HG03571 (cell line): ENCODE measurements around the gene TBX18.

Source experiments
- ATAC-seq: cut with Tn5 transposase; IDR thresholded peaks from one replicate; pipeline ENCODE4 v1.9.1; 2021; ENCODE audit not compliant: unreplicated experiment

TBX18 gene

DNA sequence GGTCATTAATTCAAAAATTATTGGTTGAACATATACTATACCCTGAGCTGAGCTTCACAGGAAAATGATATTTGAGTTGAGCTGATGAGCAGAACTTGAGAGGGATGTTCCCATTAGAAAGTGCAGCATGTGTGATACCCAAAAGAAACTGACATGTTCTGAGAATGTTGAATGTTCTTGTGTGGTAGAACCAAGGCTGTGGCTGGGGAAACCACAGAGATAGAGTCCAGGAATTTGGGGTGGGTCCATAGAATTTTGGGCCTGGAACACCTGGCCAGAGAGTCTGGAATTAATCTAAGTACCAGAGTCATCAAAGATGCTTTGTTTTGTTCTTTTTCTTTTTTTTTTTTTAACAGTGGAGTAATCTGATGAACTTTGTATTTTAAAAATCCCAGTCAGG lies 88.7 kb downstream of the TBX18 start:
- ATAC-seq: no peak

DNA sequence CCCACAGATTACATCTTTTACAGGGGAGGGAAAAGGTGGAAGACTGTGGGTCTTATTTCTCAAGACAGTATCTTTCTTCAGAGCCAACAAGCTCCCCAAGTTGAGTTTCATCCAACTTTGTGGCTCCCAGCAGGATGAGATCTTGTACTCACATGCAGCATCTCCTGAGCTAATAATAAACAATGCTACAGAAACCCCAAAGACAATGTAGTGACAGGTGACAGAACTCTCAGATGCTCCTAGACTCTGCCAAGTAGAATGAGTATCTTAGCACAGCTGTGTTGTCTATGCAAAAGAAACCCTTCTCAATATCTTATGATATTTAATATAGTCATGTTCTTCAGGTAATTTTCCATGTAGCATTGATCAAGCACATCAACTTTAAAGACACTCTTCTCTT lies 90.0 kb downstream of the TBX18 start:
- no peak for ATAC-seq

DNA sequence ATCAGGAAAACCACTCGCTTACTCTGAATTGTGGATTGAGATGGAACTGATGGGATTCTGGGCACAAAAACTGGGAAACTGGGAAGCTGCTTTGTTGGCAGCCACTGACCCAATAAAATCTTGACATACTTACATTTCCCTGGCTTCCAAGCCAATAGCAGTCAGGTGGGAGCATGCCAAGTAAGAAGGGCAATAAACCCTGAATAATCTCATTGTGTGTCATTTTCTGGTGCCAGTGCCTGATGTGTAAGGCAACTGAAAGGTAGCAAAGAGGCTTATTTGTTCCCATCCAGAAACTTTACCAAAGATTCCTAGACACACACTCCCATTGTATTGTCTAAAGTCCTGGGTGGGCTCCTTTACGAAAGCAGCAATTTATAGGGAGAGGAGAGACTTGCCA lies 93.2 kb downstream of the TBX18 start:
- ATAC-seq: no peak

DNA sequence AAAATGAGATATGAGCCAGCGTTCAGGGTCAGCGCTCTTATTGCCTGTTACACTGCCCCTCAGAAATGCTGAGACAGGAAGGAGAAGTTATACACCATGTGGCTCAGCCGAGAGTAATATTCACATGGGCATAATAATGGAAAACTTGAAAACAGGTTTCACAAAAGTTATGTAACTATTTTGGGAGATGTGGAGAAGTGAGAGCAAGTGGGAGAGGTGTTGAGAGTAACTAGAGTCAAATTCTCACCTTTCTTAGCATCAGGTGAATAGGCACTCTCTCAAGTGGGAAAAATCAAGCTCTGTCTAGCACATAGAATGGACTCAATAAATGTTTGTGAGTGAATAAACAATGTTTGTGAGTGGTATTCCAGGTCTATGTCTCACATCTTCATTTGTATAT lies 94.5 kb downstream of the TBX18 start:
- no peak for ATAC-seq

DNA sequence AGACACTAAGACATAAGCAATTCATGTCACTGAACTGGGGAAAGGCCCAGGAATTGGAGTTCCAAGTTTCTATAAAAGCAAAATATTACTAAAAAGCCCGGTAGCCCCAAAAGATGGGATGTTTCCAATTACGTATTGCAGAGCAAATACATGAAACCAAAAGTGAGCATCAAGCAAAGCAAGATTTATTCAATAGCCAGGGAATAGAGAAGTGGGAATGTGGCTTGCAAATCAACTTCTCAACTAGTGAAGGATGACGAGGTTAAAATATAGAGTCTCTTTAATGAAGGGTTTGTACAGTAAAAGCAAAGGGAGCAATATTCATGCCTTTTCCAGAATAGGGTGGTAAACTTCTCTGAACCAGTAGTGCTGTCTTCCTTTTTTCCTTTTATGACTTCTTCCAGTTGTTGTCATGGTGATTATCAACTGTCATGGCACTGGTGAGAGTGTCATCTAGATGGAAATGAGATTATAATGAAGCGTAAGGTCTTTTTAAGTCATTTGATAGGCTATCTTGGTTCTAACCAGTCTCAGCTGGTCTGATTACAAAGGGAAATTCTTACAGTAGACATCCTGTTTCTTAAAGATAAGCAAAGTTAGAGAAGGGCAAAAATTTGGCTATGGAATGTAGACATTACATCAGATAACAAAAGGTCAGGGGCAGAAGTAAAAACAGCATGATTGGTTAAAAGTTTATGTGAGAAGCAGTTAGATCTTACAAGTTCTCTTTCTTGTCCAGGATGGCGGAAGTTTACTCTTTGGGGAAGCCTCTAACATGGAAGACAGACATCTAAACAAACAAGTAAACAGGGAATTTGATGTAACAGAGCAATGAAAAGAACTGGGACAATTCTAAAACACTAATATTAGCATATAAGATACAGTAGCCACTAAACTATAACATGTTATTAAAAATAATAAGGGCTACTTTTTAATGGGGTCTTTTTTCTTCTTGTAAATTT lies 96.9 kb downstream of the TBX18 start:
- ATAC-seq: no peak

DNA sequence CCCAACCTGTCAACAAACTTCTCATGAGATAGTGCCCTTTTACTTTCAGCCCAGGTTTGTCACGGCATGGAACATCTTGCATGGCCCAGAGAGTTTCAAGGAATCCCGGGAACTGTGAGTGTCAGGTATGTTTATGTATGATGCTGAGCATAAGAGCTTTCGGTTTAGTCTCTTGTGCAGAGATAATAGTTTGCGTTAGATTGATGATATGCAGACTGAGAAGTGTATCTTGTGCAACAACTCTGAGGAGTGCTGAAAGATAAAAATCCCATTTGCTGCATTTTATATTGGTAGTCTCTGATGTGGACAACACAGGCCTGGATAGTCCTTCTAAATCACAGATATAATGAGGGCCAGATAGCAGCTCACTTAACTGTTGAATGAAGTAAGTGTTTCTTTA lies 99.0 kb downstream of the TBX18 start:
- no peak for ATAC-seq

DNA sequence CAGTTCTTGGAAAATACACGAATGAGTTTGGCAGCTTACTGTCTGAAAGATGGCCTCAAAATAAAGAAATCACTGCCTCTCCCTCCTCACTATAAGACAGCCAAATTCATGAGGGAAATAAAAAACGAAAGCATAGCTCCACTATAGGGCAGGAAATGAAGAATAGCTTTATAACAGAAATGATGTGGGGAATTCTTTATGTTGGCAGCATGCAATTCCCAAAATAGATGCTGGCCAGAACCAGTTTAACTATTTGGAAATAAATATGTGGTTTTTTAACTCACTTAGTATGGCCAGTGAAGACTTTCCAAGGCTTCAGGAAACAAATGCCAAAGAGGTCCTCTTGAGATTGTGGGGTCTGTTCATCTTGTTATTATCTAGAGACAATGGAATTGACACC lies 100.5 kb downstream of the TBX18 start:
- ATAC-seq: no peak

DNA sequence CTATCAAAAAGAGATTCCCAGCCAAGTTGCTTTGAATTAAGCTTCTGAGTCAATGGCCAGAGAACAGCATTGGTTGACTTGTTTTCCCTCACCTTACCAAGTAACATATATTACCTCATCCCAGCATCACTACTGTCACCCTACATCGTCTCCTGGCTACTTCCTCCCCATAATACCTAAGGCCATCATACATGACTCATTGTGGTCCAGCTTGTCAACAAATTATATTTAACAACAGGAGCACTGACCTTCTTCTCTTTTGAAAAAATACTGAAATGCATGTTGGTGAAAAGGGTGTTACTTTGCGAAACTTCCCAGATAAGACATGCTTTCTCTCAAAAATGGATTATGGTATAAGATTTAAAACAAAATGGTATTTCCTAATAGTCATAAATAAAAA lies 106.9 kb downstream of the TBX18 start:
- no peak for ATAC-seq

DNA sequence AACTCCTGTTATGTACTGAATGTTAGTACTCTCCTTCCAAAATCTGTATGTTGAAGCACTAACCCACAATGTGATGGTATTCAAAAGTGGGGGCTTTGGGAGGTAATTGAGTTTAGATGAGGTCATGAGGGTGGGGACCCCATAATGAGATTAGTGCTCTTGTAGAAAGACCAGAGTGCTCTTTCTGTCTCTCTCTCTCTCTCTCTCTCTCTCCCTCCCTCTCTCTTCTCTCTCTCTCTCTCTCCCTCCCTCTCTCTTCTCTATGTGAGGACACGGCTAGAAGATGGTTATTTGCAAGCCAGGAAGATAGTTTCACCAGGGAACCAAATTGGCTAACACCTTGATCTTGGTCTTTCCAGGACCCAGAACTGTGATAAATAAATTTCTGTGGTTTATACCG lies 107.4 kb downstream of the TBX18 start:
- no peak for ATAC-seq

DNA sequence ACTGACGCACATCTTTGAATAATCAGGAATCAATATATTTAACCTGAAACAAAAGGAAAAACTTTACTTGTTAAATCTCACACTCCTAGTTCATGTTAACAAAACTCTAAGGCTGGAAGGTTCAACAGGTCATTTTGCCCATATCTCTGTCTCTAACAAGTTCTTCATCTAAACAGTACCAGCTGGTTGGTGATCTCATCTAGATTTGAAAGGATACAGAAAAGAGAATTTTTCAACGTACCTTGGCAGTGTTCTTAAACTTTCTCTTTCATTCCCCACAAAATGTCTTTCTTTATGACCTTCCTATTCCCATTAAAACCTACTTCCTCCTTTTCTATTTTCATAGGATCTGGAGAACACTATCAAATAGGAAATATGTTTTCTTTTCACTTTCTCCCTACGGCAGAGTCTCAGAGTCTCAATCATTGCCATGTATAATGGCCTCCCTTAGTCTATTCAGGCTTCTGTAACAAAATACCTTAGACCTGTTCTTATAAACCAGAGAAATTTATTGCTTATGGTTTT lies 111.3 kb downstream of the TBX18 start:
- no peak for ATAC-seq

DNA sequence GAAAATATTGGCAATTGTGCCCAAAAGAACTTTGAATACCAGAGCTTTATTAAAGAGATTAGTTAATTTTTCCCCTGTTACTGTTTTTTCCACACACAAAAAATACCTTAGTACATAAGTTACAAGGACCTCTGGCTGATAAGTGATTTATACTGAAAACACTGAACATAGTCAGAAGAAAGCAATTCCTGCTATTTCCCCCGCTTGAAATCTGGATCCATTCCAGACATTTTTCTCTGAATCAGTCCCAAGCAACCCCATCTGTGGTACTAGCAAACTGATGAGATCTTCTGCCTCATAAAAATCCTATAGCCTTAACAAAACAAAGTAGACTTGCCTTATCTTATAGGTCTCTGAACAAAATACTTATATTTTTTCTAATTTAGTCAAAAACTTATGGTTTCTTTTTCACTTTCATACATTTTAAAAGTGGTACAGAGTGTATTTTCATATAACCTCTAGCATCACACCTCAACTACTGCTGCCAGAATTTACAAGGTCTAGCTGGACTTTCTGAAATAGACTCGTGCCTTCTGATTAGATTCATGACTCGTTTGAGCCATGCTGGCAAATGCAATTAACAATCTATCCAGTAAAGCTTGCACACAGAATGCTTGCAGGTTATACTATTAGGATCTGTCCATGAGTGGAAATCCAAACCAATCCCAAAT lies 111.9 kb downstream of the TBX18 start:
- ATAC-seq: no peak

DNA sequence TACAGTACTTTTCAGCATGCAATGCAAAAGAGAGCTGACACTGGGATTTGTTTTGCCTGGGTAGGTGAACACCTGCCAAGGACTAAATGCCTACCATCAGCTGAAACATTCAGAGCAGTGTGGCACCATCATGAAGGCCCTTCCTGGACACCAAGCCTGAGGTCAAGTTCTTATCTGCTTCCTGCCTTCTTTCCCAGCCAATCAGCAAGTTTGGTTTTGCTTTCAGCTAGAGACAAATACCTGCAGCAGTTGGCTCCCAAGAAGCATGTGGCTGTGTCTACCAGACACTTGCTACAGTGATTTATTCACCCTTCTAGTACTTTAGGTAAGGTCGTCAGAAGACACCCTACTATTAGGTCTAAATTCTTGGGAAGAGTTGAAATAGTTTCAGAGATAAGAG lies 112.8 kb downstream of the TBX18 start:
- ATAC-seq: no peak

DNA sequence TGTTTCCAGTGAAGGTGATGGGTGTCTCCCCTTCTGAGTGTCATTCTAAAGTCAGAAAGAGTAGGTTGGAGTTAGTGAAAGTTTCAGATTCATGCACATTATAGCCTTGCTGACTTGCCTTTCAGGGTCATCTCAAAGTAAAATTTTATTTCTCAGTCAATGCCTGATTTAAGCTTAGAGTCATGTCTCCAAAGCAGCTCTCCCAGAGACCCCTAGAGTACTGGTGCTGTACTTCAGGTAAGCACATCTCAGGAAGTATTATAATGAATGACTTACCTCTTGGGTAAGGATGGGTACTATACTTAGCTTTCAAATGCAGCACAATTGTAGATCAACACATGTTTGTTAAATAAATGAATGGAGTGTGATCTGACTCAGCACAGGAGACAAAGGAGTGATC lies 116.0 kb downstream of the TBX18 start:
- no peak for ATAC-seq

DNA sequence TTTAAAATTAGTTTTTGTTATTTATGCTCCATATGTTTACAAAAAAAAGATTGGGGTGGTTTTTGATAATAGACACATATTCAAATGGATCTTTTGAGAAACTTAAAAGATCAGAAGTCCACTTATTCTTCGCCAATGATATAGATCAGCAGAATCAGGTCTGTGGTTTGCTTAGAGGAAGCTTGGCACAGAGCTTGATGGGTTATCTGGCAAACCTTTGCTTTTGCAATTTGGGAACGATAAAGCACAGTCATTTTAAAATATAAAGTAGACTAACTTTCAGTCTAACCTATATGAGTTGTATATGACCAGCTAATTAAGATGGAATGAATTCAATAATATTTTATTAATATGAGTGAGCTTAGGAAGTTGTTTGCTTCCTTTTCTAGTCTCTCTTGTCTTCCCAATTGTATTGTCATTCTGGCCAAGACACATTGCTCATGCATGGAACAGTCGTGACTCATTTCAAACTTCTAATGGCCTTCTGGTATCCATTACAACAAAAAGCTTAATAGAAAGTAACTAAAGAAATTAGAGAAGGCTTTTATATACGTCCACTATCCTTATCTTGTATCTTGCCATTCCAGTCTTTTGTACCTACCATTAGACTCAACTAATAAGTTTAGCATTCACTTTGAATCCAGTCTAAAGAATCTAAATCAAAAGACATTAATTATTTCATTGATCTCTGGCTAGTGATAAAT lies 118.7 kb downstream of the TBX18 start:
- ATAC-seq: no peak

DNA sequence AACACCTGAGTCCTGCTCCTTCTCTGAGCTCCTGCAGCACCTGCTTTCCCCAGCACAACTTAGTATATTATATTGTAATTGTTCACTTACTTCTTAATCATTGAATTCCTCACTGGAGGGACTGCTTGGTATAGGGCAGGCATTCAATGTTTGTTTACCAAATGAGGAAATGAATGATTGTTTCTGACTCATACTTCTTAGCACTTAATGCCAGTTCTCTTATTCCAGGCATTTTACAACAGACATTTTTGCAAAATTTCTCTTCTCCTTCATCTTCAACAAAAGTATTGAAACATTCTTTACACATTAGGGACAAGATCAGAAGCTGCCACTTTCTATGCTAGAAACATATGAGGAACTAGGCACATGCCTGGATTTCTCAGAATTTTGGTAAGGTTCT lies 119.4 kb downstream of the TBX18 start:
- ATAC-seq: no peak

DNA sequence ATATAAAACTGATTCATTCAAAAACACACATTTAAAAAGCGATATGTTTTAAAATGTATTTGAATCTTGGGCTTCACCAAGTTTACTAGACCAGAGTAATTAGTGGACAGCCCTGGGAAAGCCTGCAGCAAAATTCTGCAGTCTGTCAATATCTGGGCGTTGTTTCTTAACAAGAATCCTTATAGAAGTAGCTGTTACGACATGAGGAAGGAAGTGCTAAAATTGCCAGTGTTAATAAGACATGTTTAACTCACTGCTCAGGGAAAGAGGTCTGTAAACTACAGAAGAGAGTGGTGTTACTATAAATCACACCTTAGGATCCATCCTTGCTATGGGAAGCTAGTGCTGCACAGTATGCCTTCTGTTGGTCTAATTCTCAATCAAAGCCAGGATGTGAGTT lies 120.6 kb downstream of the TBX18 start:
- ATAC-seq: no peak

DNA sequence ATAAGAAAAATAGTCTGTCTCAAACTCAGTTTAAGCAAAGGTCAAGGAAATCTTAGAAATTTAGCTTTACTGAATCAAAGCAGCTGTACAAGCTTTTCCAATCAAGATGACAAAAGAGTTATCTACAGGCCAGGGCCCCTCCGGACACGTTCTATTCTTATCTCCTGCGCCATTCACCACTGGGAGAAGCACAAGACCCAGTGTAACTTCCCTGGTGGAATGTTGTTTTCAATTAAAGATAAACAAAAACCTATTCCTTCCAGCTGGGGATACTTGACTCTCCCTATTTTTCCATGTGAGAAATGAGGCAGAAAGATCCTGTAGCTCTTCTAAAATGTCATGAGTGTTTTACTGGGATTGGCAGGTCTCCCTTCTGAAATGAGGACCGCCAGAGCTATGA lies 123.3 kb downstream of the TBX18 start:
- no peak for ATAC-seq

DNA sequence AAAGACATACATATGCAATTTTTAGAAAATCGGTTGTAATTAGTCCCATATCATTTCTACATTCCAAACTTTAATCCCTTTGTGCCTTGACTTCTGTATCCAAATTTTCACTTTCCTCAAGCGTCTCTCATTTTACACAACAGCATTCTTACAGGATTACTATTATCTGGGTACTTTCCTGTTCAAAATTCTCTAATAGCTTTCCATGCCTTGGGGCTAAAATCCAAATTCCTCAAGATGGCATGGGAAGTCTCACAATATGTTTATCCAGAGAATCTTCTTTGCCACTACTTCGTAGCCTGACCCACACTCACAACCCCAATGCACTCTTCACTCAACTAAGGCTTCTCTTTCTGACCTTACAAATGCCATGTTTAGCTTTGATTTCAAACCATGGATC lies 125.0 kb downstream of the TBX18 start:
- no peak for ATAC-seq

DNA sequence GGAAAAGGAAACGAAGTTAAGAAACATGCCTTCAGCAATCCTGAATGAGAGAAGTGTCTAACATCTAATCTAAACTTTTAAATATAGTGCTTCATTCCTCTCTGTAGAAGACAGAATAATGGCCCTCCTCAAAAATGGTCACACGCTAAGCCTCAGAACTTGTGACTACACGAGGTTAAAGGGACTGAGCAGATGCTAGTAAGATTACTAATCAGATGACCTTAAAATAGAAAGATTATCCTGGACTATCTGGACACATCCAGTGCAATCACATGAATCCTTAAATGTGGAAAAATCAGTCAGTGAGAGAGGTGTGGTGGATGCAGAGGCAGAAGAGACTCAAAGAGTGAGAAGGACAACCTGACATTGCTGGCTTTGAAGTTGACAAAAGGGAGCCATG lies 126.1 kb downstream of the TBX18 start:
- no peak for ATAC-seq
